HG03460 (cell line): Measurements from ENCODE around the gene AKAP5.

Experiments used
- ATAC-seq: cut with Tn5 transposase; IDR thresholded peaks from one replicate; pipeline ENCODE4 v1.9.1; 2021; ENCODE audit not compliant: unreplicated experiment

AKAP5 gene

GRCh38 chr14:64459405-64460136 is 5.7 kb upstream of the AKAP5 start:
- no peak for ATAC-seq

GRCh38 chr14:64461221-64461620 is 4.1 kb upstream of the AKAP5 start:
- no peak for ATAC-seq

- no peak for ATAC-seq
These were observed 2.1 kb upstream of the AKAP5 start for GRCh38 chr14:64463195-64463594.

GRCh38 chr14:64463873-64464272 is 1.4 kb upstream of the AKAP5 start:
- ATAC-seq = no peak

- peak; percentile 2 for ATAC-seq
These were observed 648 bp upstream of the AKAP5 start for GRCh38 chr14:64464651-64465050.

GRCh38 chr14:64465831-64466554 is 694 bp downstream of the AKAP5 start:
- ATAC-seq = no peak

- ATAC-seq = no peak
These were observed 1.8 kb downstream of the AKAP5 start for GRCh38 chr14:64467101-64467500.

GRCh38 chr14:64467566-64467965 is 2.3 kb downstream of the AKAP5 start:
- ATAC-seq = no peak

GRCh38 chr14:64468451-64468850 is 3.2 kb downstream of the AKAP5 start:
- ATAC-seq = no peak

GRCh38 chr14:64474041-64474440 is 8.7 kb downstream of the AKAP5 start:
- ATAC-seq = no peak

GRCh38 chr14:64474698-64475097 is 9.4 kb downstream of the AKAP5 start:
- ATAC-seq = no peak

- ATAC-seq = no peak
These were observed 10.4 kb downstream of the AKAP5 start for GRCh38 chr14:64475585-64476273.

- ATAC-seq = no peak
These were observed 11.1 kb downstream of the AKAP5 start for GRCh38 chr14:64476438-64476837.

GRCh38 chr14:64478634-64479250 is 13.4 kb downstream of the AKAP5 start:
- no peak for ATAC-seq

- ATAC-seq = no peak
These were observed 23.3 kb downstream of the AKAP5 start for GRCh38 chr14:64488590-64489099.

GRCh38 chr14:64491637-64492036 is 26.3 kb downstream of the AKAP5 start:
- no peak for ATAC-seq

GRCh38 chr14:64493455-64493854 is 28.2 kb downstream of the AKAP5 start:
- ATAC-seq = no peak

GRCh38 chr14:64495252-64495651 is 30.0 kb downstream of the AKAP5 start:
- no peak for ATAC-seq

- ATAC-seq = no peak
These were observed 31.5 kb downstream of the AKAP5 start for GRCh38 chr14:64496764-64497163.

- ATAC-seq = no peak
These were observed 34.8 kb downstream of the AKAP5 start for GRCh38 chr14:64500088-64500487.

GRCh38 chr14:64501411-64502171 is 36.3 kb downstream of the AKAP5 start:
- ATAC-seq = no peak
